H1 (cell line): Measurements from ENCODE around the gene STX2. TPM values are rescaled to one million over a fixed set of nuclear protein-coding genes. Genes with fewer than 3 reads are reported as not detected.

Experiments used
- CTCF ChIA-PET: fragments of 300-600 bp; sonication (Branson Sonifier 250); formaldehyde crosslinking; loops from one replicate; lab custom pipeline; 2021; ENCODE audit not compliant: partially characterized antibody; lab: Charles Lee
- POLR2A ChIA-PET: fragments of 300-600 bp; sonication (Branson Sonifier 250); formaldehyde crosslinking; loops from one replicate; lab custom pipeline; 2021; ENCODE audit warnings: inconsistent platforms; ENCODE audit not compliant: partially characterized antibody; lab: Charles Lee
- DNase-seq, 2 experiments: peaks; one replicate each; pipeline versions ENCODE4 v3.0.0 to v3.0.0-alpha.2; 2010 to 2022; ENCODE audit warnings: low spot score in 2 of 2, low read depth in 1 of 2, mixed read lengths in 1 of 2
- FAIRE-seq: peaks from 2 replicates; lab custom pipeline; 2011; peaks lifted over from hg19 to GRCh38; lab: Jason Lieb, UNC
- H2AFZ ChIP-seq: 2 replicates; pipeline ENCODE4 v1.8.1; 2012; ENCODE audit warnings: low read length, inconsistent platforms
- H2AK5ac ChIP-seq: 2 replicates; pipeline ENCODE4 v1.6.1; 2013; ENCODE audit warnings: low read depth, low read length
- H2BK120ac ChIP-seq: replicated peaks from 2 replicates; pipeline ENCODE3; 2013; ENCODE audit warnings: low read depth, low read length, inconsistent platforms
- H2BK12ac ChIP-seq: 2 replicates; pipeline ENCODE4 v1.6.1; 2013; ENCODE audit warnings: low read depth, low read length
- H2BK15ac ChIP-seq: 2 replicates; pipeline ENCODE4 v1.6.1; 2013; ENCODE audit warnings: low read length
- H2BK20ac ChIP-seq: 2 replicates; pipeline ENCODE4 v1.6.1; 2013; ENCODE audit warnings: low read length
- H2BK5ac ChIP-seq: 2 replicates; pipeline ENCODE4 v1.6.1; 2013; ENCODE audit warnings: low read depth, low read length
- H3K14ac ChIP-seq: 2 replicates; pipeline ENCODE4 v1.6.1; 2013; ENCODE audit warnings: inconsistent platforms; ENCODE audit not compliant: insufficient read length
- H3K18ac ChIP-seq: 2 replicates; pipeline ENCODE4 v1.6.1; 2013; ENCODE audit warnings: low read length; ENCODE audit errors: extremely low read depth
- H3K23ac ChIP-seq: 2 replicates; pipeline ENCODE4 v1.6.1; 2013; ENCODE audit warnings: inconsistent platforms; ENCODE audit not compliant: insufficient read length
- H3K23me2 ChIP-seq: 2 replicates; pipeline ENCODE4 v1.6.1; 2013; ENCODE audit warnings: low read depth, low read length
- H3K27ac ChIP-seq: 2 replicates; pipeline ENCODE4 v1.6.1; 2011; ENCODE audit warnings: low read depth, low read length, inconsistent platforms
- H3K27me3 ChIP-seq, 4 experiments: replicated peaks in 1 of 4; 1 replicate in 1 of 4; 2 replicates in 3 of 4; pipeline versions ENCODE4 v1.6.1 to v1.8.1; 2011 to 2013; ENCODE audit warnings: low read length in 3 of 4, mild to moderate bottlenecking in 3 of 4, inconsistent platforms in 2 of 4, mixed read lengths in 2 of 4, moderate library complexity in 1 of 4; ENCODE audit not compliant: control insufficient read depth in 3 of 4, insufficient read depth in 3 of 4; ENCODE audit errors: extremely low read depth in 1 of 4
- H3K36me3 ChIP-seq, 4 experiments: 2 replicates each; pipeline versions ENCODE4 v1.6.1 to v1.8.1; 2011 to 2013; ENCODE audit warnings: mild to moderate bottlenecking in 4 of 4, low read length in 3 of 4, moderate library complexity in 2 of 4, control low read depth in 1 of 4, inconsistent platforms in 1 of 4; ENCODE audit not compliant: insufficient read depth in 4 of 4, control insufficient read depth in 2 of 4
- H3K4ac ChIP-seq: replicated peaks from 2 replicates; pipeline ENCODE3; 2013; ENCODE audit warnings: low read length, low read depth, mixed read lengths, inconsistent platforms; ENCODE audit not compliant: insufficient read length
- H3K4me1 ChIP-seq, 4 experiments: replicated peaks in 1 of 4; 1 replicate in 1 of 4; 2 replicates in 3 of 4; pipeline versions ENCODE4 v1.6.1 to v1.8.1; 2011 to 2013; ENCODE audit warnings: low read length in 3 of 4, inconsistent platforms in 2 of 4, mixed read lengths in 1 of 4; ENCODE audit not compliant: insufficient read depth in 4 of 4, control insufficient read depth in 3 of 4
- H3K4me2 ChIP-seq, 2 experiments: 2 replicates each; pipeline versions ENCODE4 v1.6.1 to v1.8.1; 2011 to 2013; ENCODE audit warnings: low read depth in 2 of 2, low read length in 2 of 2, control low read depth in 1 of 2, inconsistent platforms in 1 of 2, mild to moderate bottlenecking in 1 of 2; ENCODE audit not compliant: insufficient read depth in 1 of 2
- H3K4me3 ChIP-seq, 4 experiments: fragments of 200-600, 300-600 bp in 1 of 4; sonication (generic), shearing (Covaris generic), sonication (Bioruptor Twin) in 1 of 4; 2 replicates each; pipeline versions ENCODE4 v1.5.1 to v1.8.1; 2011 to 2016; ENCODE audit warnings: low read length in 4 of 4, low read depth in 3 of 4, control low read depth in 2 of 4, inconsistent platforms in 2 of 4, mild to moderate bottlenecking in 2 of 4, mixed read lengths in 1 of 4, moderate library complexity in 1 of 4; ENCODE audit not compliant: insufficient read depth in 2 of 4; ENCODE audit errors: extremely low read depth in 1 of 4
- H3K56ac ChIP-seq: replicated peaks from 2 replicates; pipeline ENCODE3; 2013; ENCODE audit warnings: low read depth, mild to moderate bottlenecking, mixed read lengths, low read length, inconsistent platforms; ENCODE audit not compliant: insufficient read length
- H3K79me1 ChIP-seq: 2 replicates; pipeline ENCODE4 v1.6.1; 2013; ENCODE audit warnings: low read depth, low read length, control low read depth
- H3K79me2 ChIP-seq, 2 experiments: 2 replicates each; pipeline versions ENCODE4 v1.6.1 to v1.8.1; 2012 to 2013; ENCODE audit warnings: low read length in 2 of 2, mild to moderate bottlenecking in 2 of 2, inconsistent platforms in 1 of 2; ENCODE audit not compliant: insufficient read depth in 2 of 2, control insufficient read depth in 1 of 2
- H3K9ac ChIP-seq, 4 experiments: replicated peaks in 1 of 4; 1 replicate in 1 of 4; 2 replicates in 3 of 4; pipeline versions ENCODE4 v1.6.1 to v1.8.1; 2011 to 2013; ENCODE audit warnings: low read depth in 3 of 4, low read length in 3 of 4, control low read depth in 2 of 4, mild to moderate bottlenecking in 2 of 4, moderate library complexity in 2 of 4, inconsistent platforms in 1 of 4; ENCODE audit errors: extremely low read depth in 1 of 4
- H3K9me3 ChIP-seq, 2 experiments: 2 replicates each; pipeline versions ENCODE4 v1.6.1 to v1.8.1; 2012 to 2013; ENCODE audit warnings: mild to moderate bottlenecking in 2 of 2, moderate library complexity in 2 of 2, control low read depth in 1 of 2, inconsistent platforms in 1 of 2, low read depth in 1 of 2, low read length in 1 of 2, mixed read lengths in 1 of 2; ENCODE audit not compliant: insufficient read depth in 2 of 2
- H4K20me1 ChIP-seq, 2 experiments: replicated peaks in 1 of 2; 2 replicates each; pipeline versions ENCODE3 to v1.8.1; 2011 to 2013; ENCODE audit warnings: inconsistent platforms in 2 of 2, low read length in 2 of 2, mild to moderate bottlenecking in 1 of 2; ENCODE audit not compliant: insufficient read depth in 2 of 2, control insufficient read depth in 1 of 2
- H4K5ac ChIP-seq: 2 replicates; pipeline ENCODE4 v1.6.1; 2013; ENCODE audit warnings: low read length, low read depth, mixed read lengths, inconsistent platforms; ENCODE audit not compliant: insufficient read length
- H4K8ac ChIP-seq: 2 replicates; pipeline ENCODE4 v1.8.0; 2013; ENCODE audit warnings: mild to moderate bottlenecking, moderate library complexity, low read length, inconsistent platforms; ENCODE audit not compliant: insufficient read depth; ENCODE audit errors: extremely low read depth
- H4K91ac ChIP-seq: replicated peaks from 2 replicates; pipeline ENCODE3; 2013; ENCODE audit warnings: low read length, mixed read lengths, inconsistent platforms; ENCODE audit not compliant: insufficient read length
- BACH1 ChIP-seq: IDR thresholded peaks from 2 replicates; pipeline ENCODE4 v1.6.1; 2012; ENCODE audit warnings: low read length, improper control_type of control experiment
- BRCA1 ChIP-seq: IDR thresholded peaks from 2 replicates; pipeline ENCODE4 v1.6.1; 2012; ENCODE audit warnings: low read depth, low read length, improper control_type of control experiment
- CHD2 ChIP-seq: IDR thresholded peaks from 2 replicates; pipeline ENCODE4 v1.6.1; 2012; ENCODE audit warnings: low read length, improper control_type of control experiment
- EGR1 ChIP-seq: IDR thresholded peaks from 2 replicates; pipeline ENCODE4 v1.6.1; 2011; ENCODE audit warnings: low read depth, low read length, borderline replicate concordance
- EZH2 ChIP-seq: fragments of 200-600 bp; sonication (generic); IDR thresholded peaks from 2 replicates; pipeline ENCODE4 v1.7.1; 2012; ENCODE audit warnings: low read depth, mild to moderate bottlenecking, moderate library complexity, low read length, inconsistent platforms; ENCODE audit not compliant: severe bottlenecking
- GABPA ChIP-seq: IDR thresholded peaks from 2 replicates; pipeline ENCODE4 v1.6.1; 2011; ENCODE audit warnings: mild to moderate bottlenecking, low read length, moderate library complexity, borderline replicate concordance; ENCODE audit not compliant: insufficient read depth
- HDAC2 ChIP-seq, 2 experiments: fragments of 300-600 bp in 1 of 2; sonication (generic) in 1 of 2; IDR thresholded peaks; 2 replicates each; pipeline ENCODE4 v1.6.1; 2011 to 2012; ENCODE audit warnings: low read depth in 2 of 2, low read length in 2 of 2, mild to moderate bottlenecking in 2 of 2, moderate library complexity in 2 of 2, borderline replicate concordance in 1 of 2, inconsistent platforms in 1 of 2
- POU5F1 ChIP-seq: IDR thresholded peaks from 2 replicates; pipeline ENCODE4 v1.6.1; 2011; ENCODE audit warnings: low read depth, mild to moderate bottlenecking, low read length, moderate library complexity
- RAD21 ChIP-seq, 2 experiments: IDR thresholded peaks in 1 of 2; conservative IDR thresholded peaks in 1 of 2; 2 replicates each; pipeline ENCODE4 v1.6.1; 2011; ENCODE audit warnings: low read depth in 2 of 2, low read length in 2 of 2, improper control_type of control experiment in 1 of 2, inconsistent platforms in 1 of 2, mild to moderate bottlenecking in 1 of 2, moderate library complexity in 1 of 2
- TCF12 ChIP-seq: IDR thresholded peaks from 2 replicates; pipeline ENCODE4 v1.6.1; 2011; ENCODE audit warnings: low read depth, mild to moderate bottlenecking, low read length
- TEAD4 ChIP-seq: IDR thresholded peaks from 2 replicates; pipeline ENCODE4 v1.6.1; 2012; ENCODE audit warnings: low read depth, low read length, inconsistent platforms, mixed read lengths
- WGBS, 2 experiments: shearing (Covaris generic) in 1 of 2; methylation state at CpG; one replicate each; pipeline versions ENCODE4 v1.1.6 to v1.1.7; 2013 to 2015; ENCODE audit warnings: low lambda C conversion rate in 2 of 2, mixed read lengths in 2 of 2, inconsistent platforms in 1 of 2, low coverage in 1 of 2, missing lambda C conversion rate in 1 of 2; ENCODE audit not compliant: insufficient replicate concordance in 2 of 2, insufficient coverage in 1 of 2, insufficient read length in 1 of 2; ENCODE audit errors: extremely low coverage in 1 of 2, missing lambda C conversion rate in 1 of 2; 5-methylcytosine and 5-hydroxymethylcytosine counted together
- polyA plus RNA-seq, 7 experiments: library from polyadenylated mRNA; depleted of rRNA in 3 of 7; stranded (reverse) in 5 of 7; unstranded in 2 of 7; fragments of >200 nt in 5 of 7; fragments of 200-250 nt in 2 of 7; gene quantifications; 1 replicate in 5 of 7; 2 replicates in 1 of 7; 4 replicates in 1 of 7; pipeline versions ENCODE4 v1.2.1 to v1.2.3, GENCODE V29; 2011 to 2013; ENCODE audit warnings: missing spikeins in 2 of 7, mixed read lengths in 2 of 7
- total RNA-seq: library from RNA; stranded (reverse); fragmentation: NEBNext Ultra II Directional; extraction: Animal tissue kit (Norgen Biotek cat#: 25700); gene quantifications from 2 replicates; pipeline ENCODE4 v1.2.1, GENCODE V29; 2021

Gene STX2
- total and polyA plus RNA-seq, 2 of the 8 experiments (the other 6 are each of a cell fraction or from before 2014, with no cell fraction given), result 20.0 to 26.3 TPM

DNA sequence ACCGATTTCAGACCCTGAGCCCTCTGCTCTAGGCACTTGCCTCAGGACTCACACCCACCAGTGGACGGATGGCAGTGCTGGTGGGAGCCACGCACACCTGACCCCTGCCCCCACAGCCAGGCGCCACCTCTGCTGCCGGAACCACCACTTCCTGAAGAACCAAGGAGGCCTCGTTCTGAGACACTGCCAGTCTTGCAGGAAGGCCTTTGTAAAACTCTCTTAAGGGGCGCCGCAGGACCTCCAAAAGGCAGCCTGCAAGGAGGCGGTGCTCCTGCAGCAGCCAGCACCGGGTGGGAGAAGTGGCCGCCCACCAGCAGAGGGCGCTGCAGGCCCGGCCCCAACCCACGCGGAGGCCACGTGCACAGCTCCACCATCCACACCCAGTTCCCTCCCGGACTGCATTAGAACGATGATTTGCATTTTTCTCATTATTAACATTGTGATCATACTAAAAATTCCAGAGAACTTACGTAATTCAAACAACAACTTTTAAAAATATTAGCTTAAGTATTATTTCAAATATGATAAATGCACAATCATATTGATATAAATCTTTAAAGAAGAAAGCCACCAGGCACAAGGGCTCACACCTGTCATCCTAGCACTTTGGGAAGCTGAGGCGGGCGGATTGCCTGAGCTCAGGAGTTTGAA lies 12.8 kb downstream of the STX2 start:
- peak overlapping the region; percentile 86 for H4K91ac ChIP-seq
- H2BK15ac ChIP-seq, result peak overlapping the region; percentile 99; the same call in 1 of the 2 replicates
- H2BK120ac ChIP-seq, result no peak overlapping the region
- peak overlapping the region; percentile 56; the same call in 1 of the 2 replicates for H3K18ac ChIP-seq
- H3K23me2 ChIP-seq, result no peaks in the 10 kb centered on the region
- no peaks in the 10 kb centered on the region for H3K27me3 ChIP-seq
- ChIA-PET CTCF (interaction anchor here (0.5 to 6.2 kb wide), 30 partner anchors 12 to 629 kb away, joined by 3 to 70 read pairs (median 4); partner anchors contain the start of gene STX2), POLR2A (interaction anchor here (1.1 to 2.6 kb wide), 7 partner anchors 19 to 53 kb away, joined by 3 to 13 read pairs (median 4); no protein-coding TSS in a partner anchor)
- H2AK5ac ChIP-seq, result no peak overlapping the region
- H3K4me3 ChIP-seq, result no peak overlapping the region
- no peak overlapping the region for H3K14ac ChIP-seq
- 46% methylated on average over 21 of the region's 21 CpGs; no CpG with 5 or more reads in 1 of the 2 experiments for WGBS, 2 experiments
- H4K20me1 ChIP-seq, result no peaks in the 10 kb centered on the region
- peak overlapping the region; percentile 48; the same call in 1 of the 2 replicates for H2BK20ac ChIP-seq
- H3K4me2 ChIP-seq, result no peak overlapping the region
- H3K9ac ChIP-seq, result no peak overlapping the region
- peak overlapping the region; percentile 84; the same call in 1 of the 2 replicates for H2BK5ac ChIP-seq
- DNase-seq (peak; percentile 67 to 96), FAIRE-seq (no peak)
- H2AFZ ChIP-seq, result no peak overlapping the region
- H3K23ac ChIP-seq, result no peak overlapping the region
- H3K4ac ChIP-seq, result no peak overlapping the region
- H3K27ac ChIP-seq, result no peak overlapping the region
- H3K4me1 ChIP-seq, result peaks cover 0 to 16% (median 12%) of the 10 kb centered on the region in 4 experiments; a peak in 6 of 7 replicates
- no peaks in the 10 kb centered on the region for H3K9me3 ChIP-seq
- H3K79me1 ChIP-seq, result peaks cover 3% of the 10 kb centered on the region; the same call in 1 of the 2 replicates
- no peak overlapping the region for H4K5ac ChIP-seq
- H3K79me2 ChIP-seq, result peaks cover 0 to 25% of the 10 kb centered on the region in 2 experiments; a peak in 1 of 4 replicates
- H3K56ac ChIP-seq, result no peak overlapping the region
- peaks cover 2 to 5% (median 2%) of the 10 kb centered on the region in 4 experiments; a peak in 4 of 8 replicates for H3K36me3 ChIP-seq
- peak overlapping the region; percentile 96; the same call in 1 of the 2 replicates for H2BK12ac ChIP-seq
- H4K8ac ChIP-seq, result peak overlapping the region; percentile 75
- TF ChIP-seq RAD21 (IDR thresholded peaks at IDR 0.05 in 1 of 2, conservative IDR thresholded peaks at IDR 0.05 in 1 of 2; ENCODE audit: low read depth in 2 of 2, low read length in 2 of 2), result peak; percentile 83 to 85
- no peak for TF ChIP-seq POU5F1
- TF ChIP-seq TCF12, result 0 out of 2 replicates have a peak, but pooled peaks have one; percentile 20
- TF ChIP-seq BRCA1, result no peak
- TF ChIP-seq BACH1, result peak; percentile 75
- no peak for TF ChIP-seq CHD2
- peak in 1 of 2 experiments; percentile 80; a peak in 1 of 4 replicates for TF ChIP-seq HDAC2 (IDR thresholded peaks at IDR 0.05; ENCODE audit: borderline replicate concordance in 1 of 2, low read depth in 2 of 2, low read length in 2 of 2)
- TF ChIP-seq TEAD4, result 0 out of 2 replicates have a peak, but pooled peaks have one; percentile 15
- peak; percentile 59; the same call in 1 of the 2 replicates for TF ChIP-seq EGR1
- TF ChIP-seq EZH2, result no peak
- TF ChIP-seq GABPA, result peak; percentile 48; the same call in 1 of the 2 replicates
